Measurements from ENCODE around the gene RAB40C.

The RAB40C gene

GRCh38 chr16:610513-611381 is 20.9 kb downstream of the RAB40C start:
- in situ Hi-C loops (cut with MboI; ENCODE audit: low sequenced_read_pairs) = no loop called here

GRCh38 chr16:615122-615521 is 25.3 kb downstream of the RAB40C start:
- in situ Hi-C loops (cut with MboI; ENCODE audit: low sequenced_read_pairs) = no loop called here

GRCh38 chr16:616733-617586 is 27.1 kb downstream of the RAB40C start:
- in situ Hi-C loops (cut with MboI; ENCODE audit: low sequenced_read_pairs) = no loop called here

GRCh38 chr16:617855-618254 is 28.0 kb downstream of the RAB40C start:
- in situ Hi-C loops (cut with MboI; ENCODE audit: low sequenced_read_pairs) = no loop called here

GRCh38 chr16:619476-620100 is 29.7 kb downstream of the RAB40C start:
- in situ Hi-C loops (cut with MboI; ENCODE audit: low sequenced_read_pairs) = no loop called here

GRCh38 chr16:620700-621525 is 31.0 kb downstream of the RAB40C start:
- in situ Hi-C loops (cut with MboI; ENCODE audit: low sequenced_read_pairs) = no loop called here

- in situ Hi-C loops (cut with MboI; ENCODE audit: low sequenced_read_pairs) = no loop called here
Observed at GRCh38 chr16:621526-622105, 31.8 kb downstream of the RAB40C start.

- in situ Hi-C loops (cut with MboI; ENCODE audit: low sequenced_read_pairs) = no loop called here
Observed at GRCh38 chr16:622920-623280, 33.0 kb downstream of the RAB40C start.

GRCh38 chr16:624526-625070 is 34.7 kb downstream of the RAB40C start:
- in situ Hi-C loops (cut with MboI; ENCODE audit: low sequenced_read_pairs) = no loop called here

- in situ Hi-C loops (cut with MboI; ENCODE audit: low sequenced_read_pairs) = no loop called here
Observed at GRCh38 chr16:625117-625976, 35.5 kb downstream of the RAB40C start.

- in situ Hi-C loops (cut with MboI; ENCODE audit: low sequenced_read_pairs) = no loop called here
Observed at GRCh38 chr16:625977-626765, 36.3 kb downstream of the RAB40C start.

- in situ Hi-C loops (cut with MboI; ENCODE audit: low sequenced_read_pairs) = no loop called here
Observed at GRCh38 chr16:626787-627453, 37.1 kb downstream of the RAB40C start.

- in situ Hi-C loops (cut with MboI; ENCODE audit: low sequenced_read_pairs) = no loop called here
Observed at GRCh38 chr16:627454-628239, 37.8 kb downstream of the RAB40C start.

GRCh38 chr16:628321-629061 is 38.6 kb downstream of the RAB40C start:
- in situ Hi-C loops (cut with MboI; ENCODE audit: low sequenced_read_pairs) = no loop called here

GRCh38 chr16:629185-629832 is 39.4 kb downstream of the RAB40C start:
- in situ Hi-C loops (cut with MboI; ENCODE audit: low sequenced_read_pairs) = no loop called here

- in situ Hi-C loops (cut with MboI; ENCODE audit: low sequenced_read_pairs) = no loop called here
Observed at GRCh38 chr16:629833-630248, 40.0 kb downstream of the RAB40C start.
